Hematopoietic multipotent progenitor cell (in vitro differentiated cells): ENCODE measurements around the gene SHISA7. TPM values are rescaled to one million over a fixed set of nuclear protein-coding genes. Genes with fewer than 3 reads are reported as not detected.

Experiments
- DNase-seq, 3 donors: peaks; one replicate each; pipeline ENCODE4 v3.0.0-alpha.2; 2011 to 2015; ENCODE audit warnings: low read depth in 2 of 3, low spot score in 2 of 3
- total RNA-seq: library from RNA; depleted of rRNA; stranded (reverse); fragments of >200 nt; gene quantifications from one replicate; pipeline ENCODE4 v1.2.3, GENCODE V29; 2012

SHISA7 gene
- total RNA-seq, 1 donor: under 0.01 TPM

DNA sequence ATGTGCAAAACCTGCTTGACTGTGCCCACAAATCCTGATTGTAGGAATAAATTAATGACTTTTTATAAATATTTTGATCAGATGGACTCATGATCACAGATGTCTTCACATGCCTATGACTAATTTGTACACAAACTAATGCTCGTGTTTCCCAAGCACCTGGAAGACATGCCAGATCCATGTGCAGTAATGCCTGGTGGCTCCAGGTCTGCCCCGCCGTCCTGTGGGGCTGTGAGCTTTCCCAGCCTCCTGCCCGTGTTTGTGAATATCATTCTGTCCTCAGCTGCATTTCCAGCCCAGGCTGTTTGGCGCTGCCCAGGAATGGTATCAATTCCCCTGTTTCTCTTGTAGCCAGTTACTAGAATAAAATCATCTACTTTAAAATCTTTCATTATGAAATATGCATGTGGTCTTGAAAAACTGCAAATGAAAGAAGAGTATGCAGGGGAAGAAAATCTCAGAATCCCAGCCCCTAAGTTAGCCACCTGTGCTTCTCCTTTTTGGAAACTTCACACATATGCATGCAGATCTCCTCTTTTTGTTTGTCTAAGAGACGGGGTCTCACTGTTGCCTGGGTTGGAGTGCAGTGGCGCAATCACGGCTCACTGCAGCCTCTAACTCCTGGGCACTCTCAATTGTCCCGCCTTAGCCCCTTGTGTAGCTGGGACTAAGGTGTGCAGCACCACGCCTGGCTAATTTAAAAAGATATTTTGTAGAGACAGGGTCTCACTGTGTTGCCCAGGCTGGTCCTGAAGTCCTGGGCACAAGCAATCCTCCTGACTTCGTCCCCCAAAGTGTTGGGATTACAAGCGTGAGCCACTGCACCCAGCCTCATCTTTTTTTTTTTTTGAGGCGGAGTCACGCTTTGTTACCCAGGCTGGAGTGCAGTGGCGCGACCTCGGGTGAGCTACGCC, 51.1 kb downstream of the SHISA7 start:
- DNase-seq: no peak

DNA sequence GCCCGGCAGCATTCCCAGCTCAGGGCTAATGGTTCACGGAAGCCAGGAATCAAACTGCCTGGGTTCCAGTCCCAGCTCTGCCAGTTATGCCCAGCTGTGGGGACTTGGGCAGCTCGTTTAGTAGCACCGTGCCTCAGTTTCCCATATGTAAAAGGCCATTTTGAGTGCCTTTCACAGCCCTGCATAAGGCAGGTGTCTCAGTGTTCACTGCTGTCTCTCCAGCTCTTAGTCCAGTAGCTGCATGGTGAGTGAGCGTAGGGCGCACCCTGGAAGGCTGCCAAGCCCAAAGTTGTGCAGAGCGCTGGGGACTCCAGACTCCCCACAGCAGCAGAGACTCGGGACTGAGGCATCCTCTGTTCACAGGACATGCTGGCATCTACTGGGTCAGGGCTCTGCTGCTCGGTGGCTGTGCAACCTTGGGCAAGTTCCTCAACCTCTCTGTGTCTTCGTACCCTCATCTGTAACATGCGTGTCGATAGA, 51.9 kb downstream of the SHISA7 start:
- DNase-seq: no peak

DNA sequence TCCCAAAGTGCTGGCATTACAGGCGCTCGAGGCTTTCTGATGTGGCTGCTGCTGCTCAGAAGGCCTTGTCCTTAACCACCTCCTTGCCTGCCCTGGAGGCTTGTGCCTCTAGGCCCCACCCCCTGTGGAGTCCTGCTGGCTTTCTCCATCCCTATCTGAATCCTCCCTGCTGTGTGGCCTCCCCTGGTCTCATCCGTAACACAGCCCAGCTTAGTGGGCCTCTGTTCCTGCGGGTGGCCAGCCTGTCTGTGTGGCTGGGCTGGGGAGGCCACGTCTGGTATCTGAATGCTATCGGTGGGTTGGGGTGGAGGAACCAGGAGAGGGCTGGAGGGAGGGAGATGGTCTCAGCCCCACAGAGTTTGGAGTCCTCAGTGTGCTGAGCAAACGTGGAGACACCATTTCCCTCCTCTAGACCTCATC, 52.6 kb downstream of the SHISA7 start:
- no peak for DNase-seq

DNA sequence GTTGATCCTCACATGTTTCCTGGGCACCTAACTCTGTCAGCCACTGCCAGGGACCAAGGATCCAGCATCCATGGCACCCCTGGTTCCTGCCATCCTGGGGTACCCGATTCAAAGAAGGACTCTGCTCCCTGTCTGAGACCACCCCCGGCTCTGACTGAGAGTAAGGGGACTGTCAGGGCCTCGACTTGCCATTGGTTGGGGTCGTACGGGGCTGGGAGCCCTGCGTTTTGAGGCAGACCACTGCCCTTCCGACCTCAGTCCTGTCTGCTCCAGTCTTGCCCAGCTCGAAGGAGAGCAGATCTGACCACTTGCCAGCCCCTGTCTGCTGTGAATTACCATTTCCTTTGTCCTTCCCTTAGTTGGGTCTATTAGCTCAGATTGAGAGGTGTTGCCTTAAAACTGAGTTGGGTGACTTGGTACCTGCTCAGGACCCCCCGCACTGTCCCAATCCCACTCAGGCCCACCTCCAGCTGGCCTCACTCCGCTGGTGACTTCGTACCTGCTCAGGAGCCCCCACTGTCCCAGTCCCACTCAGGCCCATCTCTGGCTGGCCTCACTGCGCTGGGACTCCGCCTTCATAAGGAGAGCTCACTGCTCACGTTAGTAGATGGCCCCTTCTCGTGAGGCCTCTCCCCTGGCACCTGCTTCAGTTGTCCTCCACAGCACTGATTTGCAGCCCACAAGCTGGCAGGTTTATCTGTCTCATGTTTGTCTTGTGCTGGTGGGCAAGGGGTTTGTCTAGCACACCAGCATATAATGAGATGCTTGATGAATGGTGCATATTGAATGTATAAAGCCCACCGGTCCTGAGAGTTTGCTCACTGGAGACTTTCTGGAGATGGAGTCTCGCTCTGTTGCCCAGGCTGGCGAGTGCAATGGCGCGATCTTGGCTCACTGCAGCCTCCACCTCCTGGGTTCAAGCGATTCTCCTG, 53.4 kb downstream of the SHISA7 start:
- DNase-seq: no peak

DNA sequence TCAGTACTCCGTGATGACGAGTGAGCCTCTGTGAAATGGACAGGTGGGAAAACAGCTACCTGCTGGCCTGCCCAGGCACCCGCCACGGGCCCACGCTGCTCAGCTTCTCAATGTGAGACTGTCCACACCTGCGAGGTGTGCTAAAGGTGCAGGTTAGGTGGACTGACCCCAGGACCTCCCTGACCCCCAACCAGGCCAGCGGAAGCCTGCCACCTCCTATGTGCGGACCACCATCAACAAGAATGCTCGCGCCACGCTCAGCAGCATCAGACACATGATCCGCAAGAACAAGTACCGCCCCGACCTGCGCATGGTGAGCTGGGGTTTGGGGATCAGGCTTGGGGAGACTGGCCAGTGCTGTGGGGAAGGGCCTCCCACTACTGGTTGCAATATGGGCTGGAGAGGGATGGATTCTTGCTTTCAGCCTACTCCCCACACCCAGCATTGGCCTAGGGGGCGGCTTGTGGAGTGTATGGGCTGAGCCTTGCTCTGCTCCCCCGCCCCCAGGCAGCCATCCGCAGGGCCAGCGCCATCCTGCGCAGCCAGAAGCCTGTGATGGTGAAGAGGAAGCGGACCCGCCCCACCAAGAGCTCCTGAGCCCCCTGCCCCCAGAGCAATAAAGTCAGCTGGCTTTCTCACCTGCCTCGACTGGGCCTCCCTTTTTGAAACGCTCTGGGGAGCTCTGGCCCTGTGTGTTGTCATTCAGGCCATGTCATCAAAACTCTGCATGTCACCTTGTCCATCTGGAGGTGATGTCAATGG, 55.2 kb downstream of the SHISA7 start:
- no peak for DNase-seq

DNA sequence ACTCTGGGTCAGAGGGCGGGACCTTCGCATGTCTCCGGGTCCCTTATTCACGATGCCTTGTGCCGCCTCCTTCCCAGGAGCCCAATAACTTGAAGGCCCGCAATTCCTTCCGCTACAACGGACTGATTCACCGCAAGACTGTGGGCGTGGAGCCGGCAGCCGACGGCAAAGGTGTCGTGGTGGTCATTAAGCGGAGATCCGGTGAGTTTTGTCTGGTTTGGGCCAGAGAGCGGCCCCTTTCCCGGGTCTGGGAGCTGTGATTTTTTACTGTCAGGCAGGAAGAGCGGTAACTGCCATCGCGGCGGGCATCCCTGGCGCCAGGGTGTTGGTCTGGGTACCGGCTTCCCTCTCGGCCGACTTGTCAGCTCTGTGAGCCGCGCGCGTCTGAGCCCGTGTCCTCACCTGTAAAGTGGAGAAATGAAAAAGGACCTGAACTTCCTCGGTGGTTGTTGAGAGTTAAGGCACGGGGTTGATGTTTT, 56.6 kb downstream of the SHISA7 start:
- no peak for DNase-seq

DNA sequence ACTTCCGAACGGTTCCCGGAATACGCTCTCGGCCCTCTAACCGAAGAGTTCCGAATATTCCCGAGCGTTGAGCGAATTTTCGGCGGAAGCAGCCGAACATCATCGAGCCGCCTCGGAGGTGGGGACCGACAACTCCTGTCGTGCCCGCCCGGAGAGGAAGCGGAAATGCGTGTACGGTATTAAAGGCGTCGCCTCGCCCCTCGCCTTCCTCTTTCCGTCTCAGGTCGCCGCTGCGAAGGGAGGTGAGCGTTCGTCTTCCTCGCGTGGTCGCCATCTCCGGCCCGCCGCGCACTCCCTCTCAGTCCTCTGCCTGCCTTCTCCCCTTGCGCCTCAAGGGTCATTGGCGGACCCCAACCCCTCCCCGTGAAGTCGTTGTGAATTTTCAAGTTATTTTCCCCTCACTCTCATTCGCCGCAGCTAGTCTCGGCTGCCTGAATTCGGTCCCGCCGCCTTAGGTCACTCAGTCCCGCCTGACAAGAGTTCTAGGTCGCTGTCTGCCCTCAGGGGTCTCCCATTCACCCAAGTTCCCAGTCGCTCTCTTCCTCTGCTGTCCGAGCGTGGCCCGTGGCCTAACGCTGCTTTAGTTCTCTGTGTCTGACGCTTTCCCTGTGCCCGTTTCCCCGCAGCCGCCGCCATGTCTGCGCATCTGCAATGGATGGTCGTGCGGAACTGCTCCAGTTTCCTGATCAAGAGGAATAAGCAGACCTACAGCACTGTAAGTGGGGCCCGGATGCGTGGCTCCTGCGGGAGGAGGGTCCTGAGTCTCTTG, 57.2 kb downstream of the SHISA7 start, which contains the start of gene RPL28:
Gene RPL28 (plus strand): TSS at position 209 of the 769 bp plus-strand sequence. CDS start 426 bp downstream, at position 635.
- peak; percentile 96 to 99 (median 98) for DNase-seq

DNA sequence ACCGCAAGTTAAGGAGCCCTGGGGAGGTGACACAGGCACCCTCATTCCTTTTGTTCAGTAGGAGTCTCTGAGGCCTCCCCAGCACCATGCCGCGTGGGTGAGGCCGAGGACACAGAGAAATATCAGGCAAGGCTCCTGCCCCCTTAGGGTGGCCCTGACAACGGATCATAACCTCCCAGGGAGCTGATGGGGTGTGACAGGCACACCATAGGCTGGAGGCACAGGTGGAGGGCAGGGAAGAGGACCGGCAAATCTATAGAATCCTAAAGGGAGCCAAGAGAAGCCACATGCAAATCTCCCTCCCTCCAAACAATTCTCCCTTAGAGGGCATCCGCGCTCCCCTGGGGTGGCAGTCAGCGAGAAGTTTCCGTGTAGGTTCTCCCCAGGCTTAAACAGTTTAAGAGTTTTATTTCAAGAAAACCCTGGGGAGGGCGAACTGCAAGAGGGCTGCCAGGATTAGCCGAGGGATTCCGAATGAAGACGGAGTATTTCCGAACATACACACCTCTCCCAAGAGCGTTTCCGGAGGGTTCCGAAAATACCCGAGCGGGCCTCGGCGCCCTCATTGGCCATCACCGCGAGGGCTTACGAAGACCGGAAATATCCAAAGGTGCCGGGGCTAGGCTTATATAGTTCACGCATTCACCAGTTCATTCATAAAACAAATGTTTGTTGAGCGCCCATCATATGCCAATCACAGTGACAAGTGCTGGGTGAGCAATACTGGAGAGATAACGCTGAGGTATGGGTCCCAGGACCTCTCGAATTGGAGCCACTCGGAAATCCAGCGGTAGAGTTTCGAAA, 58.0 kb downstream of the SHISA7 start:
- DNase-seq: peak in 2 of 3 donors; percentile 93 to 97

DNA sequence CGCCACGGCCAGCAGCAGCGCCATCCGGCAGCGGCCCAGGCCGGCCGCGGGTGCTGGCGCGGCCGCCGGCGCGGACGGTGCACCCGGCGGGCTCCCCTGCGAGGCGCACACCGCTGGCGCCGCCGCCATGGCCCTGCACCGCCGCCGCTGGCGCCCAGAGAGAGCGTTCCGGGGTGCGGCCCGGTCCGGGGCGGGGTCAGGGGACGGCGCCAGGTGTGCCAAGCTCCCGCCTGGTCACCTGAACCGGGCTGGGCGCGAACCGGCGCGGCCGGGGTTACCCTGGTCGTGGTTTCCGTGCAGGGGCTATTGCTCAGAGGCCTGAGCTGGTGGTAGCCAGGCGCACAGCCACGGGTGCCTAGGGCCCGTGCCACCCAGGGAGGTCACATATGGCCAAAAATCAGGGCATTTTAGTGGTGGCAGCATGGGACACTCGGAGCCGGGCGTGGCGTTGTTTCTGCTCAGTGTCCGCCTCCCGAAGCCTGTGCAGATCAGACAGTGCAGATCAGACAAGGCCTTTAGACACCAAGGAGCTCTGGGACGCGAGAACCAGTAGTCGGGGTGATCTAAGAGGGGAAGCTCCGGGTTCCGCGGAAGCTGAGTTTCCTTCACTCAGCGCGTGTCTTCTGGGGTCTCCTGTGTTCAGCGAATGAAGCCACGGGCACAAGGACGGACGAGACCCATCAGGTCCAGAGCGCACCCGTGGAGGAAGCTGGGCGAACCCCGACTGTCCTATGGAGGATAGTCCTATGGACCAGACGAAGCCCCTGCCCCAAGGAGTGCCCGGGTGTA, 58.8 kb downstream of the SHISA7 start, which contains the start of gene TMEM238:
Gene TMEM238 (minus strand): TSS at position 162 of the 789 bp plus-strand sequence. CDS start 33 bp downstream, at position 129.
- DNase-seq: peak in 1 of 3 donors; percentile 48

DNA sequence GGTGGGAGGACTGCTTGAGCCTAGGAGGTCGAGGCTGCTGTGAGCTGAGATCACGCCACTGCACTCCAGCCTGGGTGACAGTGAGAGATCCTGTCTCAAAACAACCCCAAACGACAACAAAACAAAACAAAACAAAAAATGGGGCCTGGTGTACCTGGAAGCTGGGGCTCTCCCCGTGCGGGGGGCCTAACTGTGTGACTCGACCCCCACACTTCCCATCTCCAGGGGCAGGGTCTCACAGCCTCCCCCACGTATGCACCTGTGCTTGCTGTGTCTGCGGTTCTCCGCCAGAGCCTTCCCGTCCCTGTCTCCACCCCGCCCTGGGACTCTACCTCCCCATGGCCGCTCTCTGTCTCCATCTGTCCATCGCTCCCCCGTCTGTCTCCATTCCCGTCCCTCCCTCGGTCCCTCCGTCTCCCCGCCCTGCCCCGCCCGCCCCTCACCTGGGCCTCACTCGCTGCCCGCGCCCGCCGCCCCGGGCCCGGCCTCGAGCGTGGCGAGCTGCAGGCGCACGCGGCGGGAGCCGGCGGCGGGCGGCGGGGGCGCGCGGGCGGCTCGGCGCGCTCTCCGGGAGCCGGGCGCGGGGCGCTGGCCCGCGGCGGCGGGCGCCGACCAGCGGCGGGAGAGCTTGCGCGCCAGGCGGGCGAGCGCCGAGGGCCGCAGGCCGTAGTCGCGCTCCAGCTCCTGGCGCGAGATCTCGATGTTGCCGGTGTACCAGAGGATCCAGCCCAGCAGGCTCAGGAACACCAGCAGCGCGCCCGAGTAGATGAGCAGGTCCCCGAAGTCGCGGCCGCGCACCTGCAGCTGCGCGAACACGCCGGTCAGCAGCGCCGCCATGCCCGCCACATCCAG, 59.6 kb downstream of the SHISA7 start:
- DNase-seq: peak; percentile 33 to 72 (median 71)

DNA sequence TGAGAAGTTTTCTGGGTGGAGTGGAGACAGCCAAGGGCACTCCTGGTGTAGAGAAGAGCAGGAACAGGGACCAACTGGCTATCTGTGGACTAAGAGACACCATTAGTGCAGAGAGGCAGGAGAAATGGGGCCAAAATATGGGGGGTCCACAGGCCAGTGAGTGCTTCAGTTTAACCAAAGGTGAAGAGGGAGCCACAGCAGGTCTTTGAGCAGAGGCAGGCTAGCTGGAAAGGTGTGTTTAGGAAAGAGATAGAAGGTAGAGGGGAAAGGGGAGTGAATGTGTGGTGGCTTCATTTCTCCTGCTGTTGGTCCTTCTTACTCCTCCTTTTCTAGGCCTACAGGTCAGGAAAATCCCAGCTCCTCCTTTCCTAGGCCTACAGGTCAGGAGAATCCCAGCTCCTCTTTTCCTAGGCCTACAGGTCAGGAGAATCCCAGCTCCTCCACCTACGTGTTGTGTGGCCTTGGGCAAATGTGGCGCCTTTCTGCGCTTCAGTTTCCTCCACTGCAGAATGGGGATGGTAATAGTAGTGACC, 60.5 kb downstream of the SHISA7 start:
- DNase-seq: no peak

DNA sequence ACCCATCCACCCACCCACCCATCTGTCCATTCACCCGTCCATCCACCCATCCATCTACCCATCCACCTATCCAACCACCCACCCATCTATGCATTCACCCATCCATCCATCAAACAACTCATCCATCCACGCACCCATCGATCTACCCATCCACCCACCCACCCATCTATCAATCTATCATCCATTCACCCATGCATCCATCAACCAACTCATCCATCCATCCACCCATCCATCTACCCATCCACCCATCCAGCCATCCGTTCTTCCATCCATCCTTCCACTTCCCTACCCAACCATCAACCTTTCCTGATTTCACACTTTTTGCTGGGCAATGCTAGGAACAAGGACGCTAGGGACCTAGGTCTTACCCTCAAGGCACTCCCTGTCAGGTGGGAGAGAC, 61.1 kb downstream of the SHISA7 start:
- no peak for DNase-seq

DNA sequence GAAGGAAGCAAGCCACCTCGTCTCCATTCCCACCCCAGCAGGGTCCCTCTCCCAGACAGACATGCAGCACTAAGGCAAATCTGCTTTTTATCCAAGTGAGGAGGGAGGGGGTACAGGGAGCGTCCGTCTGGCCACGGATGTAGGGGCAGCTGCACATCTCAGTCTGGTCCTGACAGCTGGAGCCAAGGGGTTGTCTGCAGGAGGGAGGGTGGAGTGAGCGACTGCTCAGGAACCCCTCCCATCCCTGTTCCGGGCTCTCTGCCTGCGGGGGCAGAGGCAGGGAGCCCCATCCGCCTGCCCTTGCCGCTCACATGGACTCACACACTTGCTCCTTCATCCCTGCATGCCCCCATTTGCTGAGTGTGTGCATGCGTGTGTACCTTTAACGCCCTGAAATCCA, 63.9 kb downstream of the SHISA7 start:
- no peak for DNase-seq
